H9 (cell line): Measurements from ENCODE around the gene FHOD1. TPM values are rescaled to one million over a fixed set of nuclear protein-coding genes. Genes with fewer than 3 reads are reported as not detected.

Experiments
- DNase-seq: peaks from one replicate; pipeline ENCODE4 v3.0.0-alpha.2; 2017
- H2AFZ ChIP-seq: one replicate; pipeline ENCODE4 v1.6.1; 2013; ENCODE audit warnings: mild to moderate bottlenecking, low read length, control low read depth, moderate library complexity
- H2AK5ac ChIP-seq: 2 replicates; pipeline ENCODE4 v1.6.1; 2013; ENCODE audit warnings: low read length, control low read depth, mixed read lengths; ENCODE audit not compliant: insufficient read length
- H2BK120ac ChIP-seq: one replicate; pipeline ENCODE4 v1.6.1; 2013; ENCODE audit warnings: low read depth, mild to moderate bottlenecking, low read length, control low read depth, inconsistent platforms; ENCODE audit not compliant: poor library complexity, severe bottlenecking
- H2BK12ac ChIP-seq: 2 replicates; pipeline ENCODE4 v1.6.1; 2013; ENCODE audit warnings: low read length, control low read depth, mixed read lengths, low read depth; ENCODE audit not compliant: insufficient read length
- H2BK15ac ChIP-seq: 2 replicates; pipeline ENCODE4 v1.6.1; 2013; ENCODE audit warnings: low read depth, low read length, control low read depth
- H2BK20ac ChIP-seq: one replicate; pipeline ENCODE4 v1.6.1; 2013; ENCODE audit warnings: low read depth, mild to moderate bottlenecking, low read length, control low read depth, inconsistent platforms; ENCODE audit not compliant: poor library complexity, severe bottlenecking
- H2BK5ac ChIP-seq: 2 replicates; pipeline ENCODE4 v1.6.1; 2013; ENCODE audit warnings: low read length, control low read depth, mixed read lengths; ENCODE audit not compliant: insufficient read length
- H3K14ac ChIP-seq: 2 replicates; pipeline ENCODE4 v1.6.1; 2013; ENCODE audit warnings: low read length, control low read depth; ENCODE audit not compliant: insufficient read depth
- H3K18ac ChIP-seq: 2 replicates; pipeline ENCODE4 v1.6.1; 2013; ENCODE audit warnings: low read depth, mild to moderate bottlenecking, mixed read lengths, low read length, control low read depth; ENCODE audit not compliant: insufficient read length
- H3K23ac ChIP-seq: 2 replicates; pipeline ENCODE4 v1.6.1; 2013; ENCODE audit warnings: low read length, control low read depth, mixed read lengths, low read depth; ENCODE audit not compliant: insufficient read length
- H3K23me2 ChIP-seq: 2 replicates; pipeline ENCODE4 v1.6.1; 2013; ENCODE audit warnings: low read depth, mild to moderate bottlenecking, mixed read lengths, low read length, control low read depth; ENCODE audit not compliant: insufficient read length, poor library complexity, severe bottlenecking
- H3K27ac ChIP-seq: 2 replicates; pipeline ENCODE4 v1.5.1; 2013; ENCODE audit warnings: low read length, control low read depth, mixed read lengths, low read depth; ENCODE audit not compliant: insufficient read length
- H3K27me3 ChIP-seq: 2 replicates; pipeline ENCODE4 v1.6.1; 2013; ENCODE audit warnings: low read length, control low read depth, inconsistent platforms; ENCODE audit not compliant: insufficient read depth
- H3K4ac ChIP-seq: 2 replicates; pipeline ENCODE4 v1.6.1; 2013; ENCODE audit warnings: low read depth, mild to moderate bottlenecking, control low read depth, inconsistent platforms, low read length, moderate library complexity
- H3K4me1 ChIP-seq: 2 replicates; pipeline ENCODE4 v1.6.1; 2013; ENCODE audit warnings: low read length, control low read depth, inconsistent platforms; ENCODE audit not compliant: insufficient read depth
- H3K4me2 ChIP-seq: 2 replicates; pipeline ENCODE4 v1.6.1; 2013; ENCODE audit warnings: low read length, control low read depth, mixed read lengths; ENCODE audit not compliant: insufficient read length, insufficient read depth
- H3K56ac ChIP-seq: 2 replicates; pipeline ENCODE4 v1.6.1; 2013; ENCODE audit warnings: low read depth, mild to moderate bottlenecking, mixed read lengths, low read length, control low read depth; ENCODE audit not compliant: insufficient read length
- H3K79me1 ChIP-seq: 2 replicates; pipeline ENCODE4 v1.6.1; 2013; ENCODE audit warnings: low read depth, mild to moderate bottlenecking, moderate library complexity, low read length, control low read depth, inconsistent platforms; ENCODE audit not compliant: insufficient read depth, poor library complexity, severe bottlenecking
- H3K79me2 ChIP-seq: 2 replicates; pipeline ENCODE4 v1.6.1; 2013; ENCODE audit warnings: low read length, control low read depth, inconsistent platforms; ENCODE audit not compliant: insufficient read depth
- H3K9ac ChIP-seq: 2 replicates; pipeline ENCODE4 v1.6.1; 2013; ENCODE audit warnings: low read length, control low read depth, mixed read lengths; ENCODE audit not compliant: insufficient read length; ENCODE audit errors: extremely low read depth
- H3K9me3 ChIP-seq: one replicate; pipeline ENCODE4 v1.6.1; 2013; ENCODE audit warnings: low read depth, low read length, inconsistent platforms; ENCODE audit not compliant: control insufficient read depth
- H3T11ph ChIP-seq: one replicate; pipeline ENCODE4 v1.6.1; 2013; ENCODE audit warnings: mild to moderate bottlenecking, low read length, control low read depth, inconsistent platforms
- H4K20me1 ChIP-seq: one replicate; pipeline ENCODE4 v1.6.1; 2013; ENCODE audit not compliant: control insufficient read depth, insufficient read length, insufficient read depth
- H4K5ac ChIP-seq: 2 replicates; pipeline ENCODE4 v1.6.1; 2013; ENCODE audit warnings: low read depth, mild to moderate bottlenecking, mixed read lengths, low read length, control low read depth; ENCODE audit not compliant: insufficient read length
- H4K8ac ChIP-seq: replicated peaks from 2 replicates; pipeline ENCODE4 v1.6.1; 2013; ENCODE audit warnings: low read length, control low read depth, mixed read lengths, low read depth; ENCODE audit not compliant: insufficient read length
- H4K91ac ChIP-seq: 2 replicates; pipeline ENCODE4 v1.6.1; 2013; ENCODE audit warnings: low read depth, mild to moderate bottlenecking, moderate library complexity, mixed read lengths, low read length, control low read depth; ENCODE audit not compliant: insufficient read length
- H3K27ac Mint-ChIP-seq, 3 experiments: 2 replicates in 2 of 3; 3 replicates in 1 of 3; pipeline ENCODE4 v1.8.0; 2020 to 2021; ENCODE audit warnings: mixed read lengths in 3 of 3, mild to moderate bottlenecking in 1 of 3, moderate library complexity in 1 of 3
- H3K27me3 Mint-ChIP-seq: 2 replicates; pipeline ENCODE4 v1.8.0; 2021; ENCODE audit warnings: low read depth, mild to moderate bottlenecking, moderate library complexity, mixed read lengths
- H3K36me3 Mint-ChIP-seq, 3 experiments: 2 replicates in 2 of 3; 3 replicates in 1 of 3; pipeline ENCODE4 v1.8.0; 2020 to 2021; ENCODE audit warnings: low read depth in 3 of 3, mixed read lengths in 3 of 3; ENCODE audit not compliant: insufficient read depth in 1 of 3
- H3K4me1 Mint-ChIP-seq, 2 experiments: 2 replicates each; pipeline ENCODE4 v1.8.0; 2020; ENCODE audit warnings: mixed read lengths in 2 of 2
- H3K4me3 Mint-ChIP-seq, 2 experiments: 2 replicates in 1 of 2; 3 replicates in 1 of 2; pipeline ENCODE4 v1.8.0; 2020 to 2021; ENCODE audit warnings: mild to moderate bottlenecking in 2 of 2, mixed read lengths in 2 of 2, moderate library complexity in 1 of 2
- H3K9me3 Mint-ChIP-seq, 2 experiments: 2 replicates in 1 of 2; 3 replicates in 1 of 2; pipeline ENCODE4 v1.8.0; 2020; ENCODE audit warnings: mild to moderate bottlenecking in 2 of 2, mixed read lengths in 2 of 2, moderate library complexity in 1 of 2
- WGBS: extraction: QIAGEN DNeasy Blood & Tissue Kit; methylation state at CpG from one replicate; pipeline ENCODE4 v1.1.7; 2013; ENCODE audit warnings: missing lambda C conversion rate, low lambda C conversion rate, mixed read lengths; ENCODE audit not compliant: insufficient read length; ENCODE audit errors: extremely low coverage; 5-methylcytosine and 5-hydroxymethylcytosine counted together
- total RNA-seq: library from RNA; stranded (reverse); gene quantifications from 2 replicates; pipeline ENCODE4 v1.2.1, GENCODE V29; 2021
- TF ChIP-seq, protein P1 (sequence below): fragments of 200-600 bp; sonication (generic); conservative IDR thresholded peaks from 3 replicates; pipeline ENCODE4 v1.8.0; 2021; ENCODE audit warnings: antibody characterized with exemption, mild to moderate bottlenecking

The FHOD1 gene
- total RNA-seq, 1 experiment from 2014 or later: 67.0 TPM

DNA sequence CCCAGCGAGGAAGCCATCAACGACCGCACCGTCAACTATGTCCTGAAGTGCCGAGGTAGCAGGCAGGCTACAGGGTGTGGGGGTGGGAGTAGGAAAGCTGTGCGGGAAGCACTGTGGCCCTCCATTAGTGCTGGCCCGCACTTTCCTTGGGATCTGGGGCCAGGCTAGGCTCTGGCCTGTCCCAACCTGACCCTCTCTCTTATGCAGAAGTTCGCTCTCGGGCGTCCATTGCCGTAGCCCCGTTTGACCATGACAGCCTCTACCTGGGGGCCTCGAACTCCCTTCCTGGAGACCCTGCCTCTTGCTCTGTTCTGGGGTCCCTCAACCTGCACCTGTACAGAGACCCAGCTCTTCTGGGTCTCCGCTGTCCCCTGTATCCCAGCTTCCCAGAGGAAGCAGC lies 40.7 kb upstream of the FHOD1 start:
- Histone ChIP-seq H3K4ac (no peak overlapping the region), H3K23ac (no peak overlapping the region), H2AFZ (no peak overlapping the region), H2BK15ac (no peak overlapping the region), H3K9me3 (no peaks in the 10 kb centered on the region), H2AK5ac (no peak overlapping the region), H3K18ac (no peak overlapping the region), H3K4me2 (no peak overlapping the region), H2BK20ac (no peak overlapping the region), H3K4me1 (no peaks in the 10 kb centered on the region), H3K27me3 (no peaks in the 10 kb centered on the region), H3K23me2 (no peaks in the 10 kb centered on the region), H3K9ac (no peak overlapping the region), H2BK12ac (no peak overlapping the region), H3K14ac (no peak overlapping the region), H3K27ac (no peak overlapping the region), H4K5ac (no peak overlapping the region), H4K8ac (no peak overlapping the region), H4K20me1 (no peaks in the 10 kb centered on the region), H3K79me1 (no peaks in the 10 kb centered on the region), H3K56ac (no peak overlapping the region), H4K91ac (no peak overlapping the region), H3K79me2 (no peaks in the 10 kb centered on the region), H2BK5ac (no peak overlapping the region), H2BK120ac (no peak overlapping the region), H3T11ph (no peak overlapping the region)
- H3K36me3 Mint-ChIP-seq: peaks cover 0 to 3% (median 0%) of the 10 kb centered on the region in 3 experiments; a peak in 1 of 7 replicates
- TF ChIP-seq, protein P1, sequence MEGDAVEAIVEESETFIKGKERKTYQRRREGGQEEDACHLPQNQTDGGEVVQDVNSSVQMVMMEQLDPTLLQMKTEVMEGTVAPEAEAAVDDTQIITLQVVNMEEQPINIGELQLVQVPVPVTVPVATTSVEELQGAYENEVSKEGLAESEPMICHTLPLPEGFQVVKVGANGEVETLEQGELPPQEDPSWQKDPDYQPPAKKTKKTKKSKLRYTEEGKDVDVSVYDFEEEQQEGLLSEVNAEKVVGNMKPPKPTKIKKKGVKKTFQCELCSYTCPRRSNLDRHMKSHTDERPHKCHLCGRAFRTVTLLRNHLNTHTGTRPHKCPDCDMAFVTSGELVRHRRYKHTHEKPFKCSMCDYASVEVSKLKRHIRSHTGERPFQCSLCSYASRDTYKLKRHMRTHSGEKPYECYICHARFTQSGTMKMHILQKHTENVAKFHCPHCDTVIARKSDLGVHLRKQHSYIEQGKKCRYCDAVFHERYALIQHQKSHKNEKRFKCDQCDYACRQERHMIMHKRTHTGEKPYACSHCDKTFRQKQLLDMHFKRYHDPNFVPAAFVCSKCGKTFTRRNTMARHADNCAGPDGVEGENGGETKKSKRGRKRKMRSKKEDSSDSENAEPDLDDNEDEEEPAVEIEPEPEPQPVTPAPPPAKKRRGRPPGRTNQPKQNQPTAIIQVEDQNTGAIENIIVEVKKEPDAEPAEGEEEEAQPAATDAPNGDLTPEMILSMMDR: no peak
- no peaks in the 10 kb centered on the region for H3K9me3 Mint-ChIP-seq
- H3K4me3 Mint-ChIP-seq: no peak overlapping the region
- H3K4me1 Mint-ChIP-seq: 0 out of 4 replicates have a peak, but pooled peaks cover 0 to 2% of the 10 kb centered on the region in 2 experiments
- WGBS: no CpG with 5 or more reads among the region's 14 CpGs
- DNase-seq: no peak
- H3K27ac Mint-ChIP-seq: no peak overlapping the region
- H3K27me3 Mint-ChIP-seq: peaks cover 12% of the 10 kb centered on the region
